GM12878 (cell line): Measurements from ENCODE around the gene DYNLT4. TPM values are rescaled to one million over a fixed set of nuclear protein-coding genes. Genes with fewer than 3 reads are reported as not detected.

ENCODE experiments used
- BHLHE40 ChIP-seq, 2 experiments: fragments of 450-650 bp in 1 of 2; IDR thresholded peaks; 2 replicates each; pipeline ENCODE4 v1.6.1; 2011 to 2017; ENCODE audit warnings: low read depth in 2 of 2, borderline replicate concordance in 1 of 2, improper control_type of control experiment in 1 of 2, low read length in 1 of 2, mild to moderate bottlenecking in 1 of 2
- BRCA1 ChIP-seq: IDR thresholded peaks from 2 replicates; pipeline ENCODE4 v1.6.1; 2011; ENCODE audit warnings: low read depth, low read length, improper control_type of control experiment
- CREM ChIP-seq: IDR thresholded peaks from 2 replicates; pipeline ENCODE4 v1.6.1; 2014; ENCODE audit warnings: antibody characterized with exemption, low read depth
- EP300 ChIP-seq, 2 experiments: fragments of 150-350 bp in 1 of 2; IDR thresholded peaks; 2 replicates each; pipeline ENCODE4 v1.6.1; 2011 to 2012; ENCODE audit warnings: low read depth in 2 of 2, low read length in 2 of 2, borderline replicate concordance in 1 of 2, improper control_type of control experiment in 1 of 2, inconsistent platforms in 1 of 2; ENCODE audit not compliant: control insufficient read depth in 1 of 2
- FOS ChIP-seq: IDR thresholded peaks from 3 replicates; pipeline ENCODE4 v1.6.1; 2011; ENCODE audit warnings: borderline replicate concordance; ENCODE audit not compliant: insufficient read length; ENCODE audit errors: extremely low read depth
- HCFC1 ChIP-seq: fragments of 150-350 bp; IDR thresholded peaks from 2 replicates; pipeline ENCODE4 v1.6.1; 2014; ENCODE audit warnings: low read length
- MTA3 ChIP-seq: IDR thresholded peaks from 2 replicates; pipeline ENCODE4 v1.6.1; 2012; ENCODE audit warnings: low read length, inconsistent platforms, borderline replicate concordance
- MXI1 ChIP-seq: fragments of 150-350 bp; IDR thresholded peaks from 2 replicates; pipeline ENCODE4 v1.6.1; 2011; ENCODE audit warnings: low read depth, mild to moderate bottlenecking, inconsistent platforms, low read length, improper control_type of control experiment
- NFYA ChIP-seq: IDR thresholded peaks from 2 replicates; pipeline ENCODE4 v1.6.1; 2011; ENCODE audit warnings: low read depth, mild to moderate bottlenecking, low read length, improper control_type of control experiment, borderline replicate concordance
- NR2C1 ChIP-seq: fragments of 450-650 bp; IDR thresholded peaks from 2 replicates; pipeline ENCODE4 v1.6.1; 2017; ENCODE audit warnings: antibody characterized with exemption, mild to moderate bottlenecking, moderate library complexity
- NRF1 ChIP-seq: conservative IDR thresholded peaks from 2 replicates; pipeline ENCODE4 v1.6.1; 2011; ENCODE audit warnings: mild to moderate bottlenecking, low read depth, low read length, improper control_type of control experiment
- RB1 ChIP-seq: fragments of 450-650 bp; formaldehyde crosslinking; IDR thresholded peaks from 2 replicates; pipeline ENCODE4 v1.6.1; 2017; ENCODE audit warnings: mild to moderate bottlenecking, borderline replicate concordance
- TCF3 ChIP-seq: IDR thresholded peaks from 2 replicates; pipeline ENCODE4 v1.6.1; 2012; ENCODE audit warnings: low read depth, mild to moderate bottlenecking, low read length, borderline replicate concordance; ENCODE audit not compliant: insufficient read depth
- TCF7 ChIP-seq: IDR thresholded peaks from 2 replicates; pipeline ENCODE4 v1.6.1; 2014; ENCODE audit warnings: antibody characterized with exemption, borderline replicate concordance
- YBX1 ChIP-seq: fragments of 450-650 bp; IDR thresholded peaks from 2 replicates; pipeline ENCODE4 v1.6.1; 2016; ENCODE audit warnings: antibody characterized with exemption
- ZZZ3 ChIP-seq: IDR thresholded peaks from 2 replicates; pipeline ENCODE4 v1.6.1; 2011; ENCODE audit warnings: low read depth; ENCODE audit not compliant: control insufficient read depth, insufficient read length
- polyA plus RNA-seq, 11 experiments: library from polyadenylated mRNA; depleted of rRNA in 4 of 11; unstranded in 6 of 11; stranded (reverse) in 5 of 11; fragments of >200 nt; fragmentation: Nextera tagmentation in 4 of 11; fragmentation: Illumina TruSeq in 1 of 11; extraction: Ambion mirVana in 4 of 11; extraction: Trizol in 1 of 11; gene quantifications; 1 replicate in 1 of 11; 2 replicates in 10 of 11; pipeline versions ENCODE4 v1.2.1 to v1.2.3, GENCODE V29; 2011 to 2016; ENCODE audit warnings: inconsistent platforms in 2 of 11, missing spikeins in 2 of 11, low read depth in 1 of 11
- total RNA-seq, 4 experiments: library from RNA; depleted of rRNA in 3 of 4; stranded (reverse); fragments of >200 nt in 3 of 4; fragmentation: Illumina TruSeq in 1 of 4; extraction: Trizol in 1 of 4; gene quantifications; 2 replicates each; pipeline versions ENCODE4 v1.2.1 to v1.2.3, GENCODE V29; 2013 to 2021
- TF ChIP-seq, protein P1 (sequence below): fragments of 450-650 bp; IDR thresholded peaks from 2 replicates; pipeline ENCODE4 v1.6.1; 2017; ENCODE audit warnings: mild to moderate bottlenecking, moderate library complexity
- TF ChIP-seq, protein P2 (sequence below): IDR thresholded peaks from 2 replicates; pipeline ENCODE4 v1.6.1; 2011; ENCODE audit warnings: low read depth, mild to moderate bottlenecking, low read length, moderate library complexity, borderline replicate concordance; ENCODE audit errors: extremely low read depth
- TF ChIP-seq, protein P3 (sequence below): fragments of 150-350 bp; IDR thresholded peaks from 2 replicates; pipeline ENCODE4 v1.6.1; 2014; ENCODE audit warnings: mild to moderate bottlenecking, low read depth, low read length
- TF ChIP-seq, protein P4 (sequence below): IDR thresholded peaks from 2 replicates; pipeline ENCODE4 v1.6.1; 2011; ENCODE audit warnings: borderline replicate concordance, low read depth, mild to moderate bottlenecking, moderate library complexity, mixed read lengths, low read length; ENCODE audit not compliant: insufficient read depth; ENCODE audit errors: extremely low read length
- TF ChIP-seq, protein P5 (sequence below): fragments of 450-650 bp; IDR thresholded peaks from 2 replicates; pipeline ENCODE4 v1.6.1; 2017; ENCODE audit warnings: borderline replicate concordance

The DYNLT4 gene
- total and polyA plus RNA-seq, 10 of the 15 experiments (the other 5 are each of a cell fraction or from before 2014, with no cell fraction given): 0.23 to 0.28 TPM; not detected in 8

DNA sequence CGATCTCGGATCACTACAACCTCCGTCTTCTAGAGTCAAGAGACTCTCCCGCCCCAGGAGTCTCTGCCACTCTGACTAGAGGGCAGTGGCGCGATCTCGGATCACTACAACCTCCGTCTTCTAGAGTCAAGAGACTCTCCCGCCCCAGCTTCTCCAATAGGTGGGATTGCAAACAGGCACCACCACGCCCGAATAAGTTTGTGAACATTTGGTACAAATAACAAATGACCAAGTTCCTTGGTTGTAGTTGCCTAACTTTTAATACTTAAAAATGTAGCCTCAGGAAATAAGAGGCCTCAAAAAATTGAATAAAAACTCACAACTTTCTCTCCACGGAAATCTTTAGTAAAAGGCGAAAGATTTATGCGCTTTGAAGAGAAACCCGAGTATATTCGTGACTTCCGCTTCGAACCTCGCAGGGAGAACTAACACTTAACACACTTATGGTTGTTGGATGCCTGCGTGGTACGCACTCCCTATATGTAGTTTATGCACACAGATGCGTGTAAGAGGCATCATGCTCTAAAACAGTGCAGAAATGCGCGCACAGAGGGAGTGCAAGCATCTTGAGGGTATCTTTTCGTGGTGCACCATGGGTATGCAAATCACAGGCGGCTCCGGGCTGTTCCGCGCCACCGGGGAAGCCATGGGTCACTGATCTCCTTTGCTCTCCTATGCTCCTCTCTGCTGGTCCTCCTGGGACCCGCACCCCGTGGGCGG lies 12.6 kb upstream of the DYNLT4 start (continued):
- TF ChIP-seq, protein P1, sequence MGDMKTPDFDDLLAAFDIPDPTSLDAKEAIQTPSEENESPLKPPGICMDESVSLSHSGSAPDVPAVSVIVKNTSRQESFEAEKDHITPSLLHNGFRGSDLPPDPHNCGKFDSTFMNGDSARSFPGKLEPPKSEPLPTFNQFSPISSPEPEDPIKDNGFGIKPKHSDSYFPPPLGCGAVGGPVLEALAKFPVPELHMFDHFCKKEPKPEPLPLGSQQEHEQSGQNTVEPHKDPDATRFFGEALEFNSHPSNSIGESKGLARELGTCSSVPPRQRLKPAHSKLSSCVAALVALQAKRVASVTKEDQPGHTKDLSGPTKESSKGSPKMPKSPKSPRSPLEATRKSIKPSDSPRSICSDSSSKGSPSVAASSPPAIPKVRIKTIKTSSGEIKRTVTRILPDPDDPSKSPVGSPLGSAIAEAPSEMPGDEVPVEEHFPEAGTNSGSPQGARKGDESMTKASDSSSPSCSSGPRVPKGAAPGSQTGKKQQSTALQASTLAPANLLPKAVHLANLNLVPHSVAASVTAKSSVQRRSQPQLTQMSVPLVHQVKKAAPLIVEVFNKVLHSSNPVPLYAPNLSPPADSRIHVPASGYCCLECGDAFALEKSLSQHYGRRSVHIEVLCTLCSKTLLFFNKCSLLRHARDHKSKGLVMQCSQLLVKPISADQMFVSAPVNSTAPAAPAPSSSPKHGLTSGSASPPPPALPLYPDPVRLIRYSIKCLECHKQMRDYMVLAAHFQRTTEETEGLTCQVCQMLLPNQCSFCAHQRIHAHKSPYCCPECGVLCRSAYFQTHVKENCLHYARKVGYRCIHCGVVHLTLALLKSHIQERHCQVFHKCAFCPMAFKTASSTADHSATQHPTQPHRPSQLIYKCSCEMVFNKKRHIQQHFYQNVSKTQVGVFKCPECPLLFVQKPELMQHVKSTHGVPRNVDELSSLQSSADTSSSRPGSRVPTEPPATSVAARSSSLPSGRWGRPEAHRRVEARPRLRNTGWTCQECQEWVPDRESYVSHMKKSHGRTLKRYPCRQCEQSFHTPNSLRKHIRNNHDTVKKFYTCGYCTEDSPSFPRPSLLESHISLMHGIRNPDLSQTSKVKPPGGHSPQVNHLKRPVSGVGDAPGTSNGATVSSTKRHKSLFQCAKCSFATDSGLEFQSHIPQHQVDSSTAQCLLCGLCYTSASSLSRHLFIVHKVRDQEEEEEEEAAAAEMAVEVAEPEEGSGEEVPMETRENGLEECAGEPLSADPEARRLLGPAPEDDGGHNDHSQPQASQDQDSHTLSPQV: peak; percentile 81
- TF ChIP-seq, protein P2, sequence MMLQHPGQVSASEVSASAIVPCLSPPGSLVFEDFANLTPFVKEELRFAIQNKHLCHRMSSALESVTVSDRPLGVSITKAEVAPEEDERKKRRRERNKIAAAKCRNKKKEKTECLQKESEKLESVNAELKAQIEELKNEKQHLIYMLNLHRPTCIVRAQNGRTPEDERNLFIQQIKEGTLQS: no peak
- peak in 1 of 2 experiments; percentile 1; a peak in 1 of 4 replicates for TF ChIP-seq EP300 (IDR thresholded peaks at IDR 0.05; ENCODE audit: borderline replicate concordance in 1 of 2, control insufficient read depth in 1 of 2, low read depth in 2 of 2, low read length in 2 of 2)
- peak; percentile 30 for TF ChIP-seq NR2C1
- TF ChIP-seq TCF3: peak; percentile 90; the same call in 1 of the 2 replicates
- no peak for TF ChIP-seq NRF1
- peak in 1 of 2 experiments; percentile 47; a peak in 2 of 4 replicates for TF ChIP-seq BHLHE40 (IDR thresholded peaks at IDR 0.05; ENCODE audit: borderline replicate concordance in 1 of 2, low read depth in 2 of 2, low read length in 1 of 2)
- TF ChIP-seq FOS: no peak
- TF ChIP-seq MXI1: no peak
- TF ChIP-seq, protein P3, sequence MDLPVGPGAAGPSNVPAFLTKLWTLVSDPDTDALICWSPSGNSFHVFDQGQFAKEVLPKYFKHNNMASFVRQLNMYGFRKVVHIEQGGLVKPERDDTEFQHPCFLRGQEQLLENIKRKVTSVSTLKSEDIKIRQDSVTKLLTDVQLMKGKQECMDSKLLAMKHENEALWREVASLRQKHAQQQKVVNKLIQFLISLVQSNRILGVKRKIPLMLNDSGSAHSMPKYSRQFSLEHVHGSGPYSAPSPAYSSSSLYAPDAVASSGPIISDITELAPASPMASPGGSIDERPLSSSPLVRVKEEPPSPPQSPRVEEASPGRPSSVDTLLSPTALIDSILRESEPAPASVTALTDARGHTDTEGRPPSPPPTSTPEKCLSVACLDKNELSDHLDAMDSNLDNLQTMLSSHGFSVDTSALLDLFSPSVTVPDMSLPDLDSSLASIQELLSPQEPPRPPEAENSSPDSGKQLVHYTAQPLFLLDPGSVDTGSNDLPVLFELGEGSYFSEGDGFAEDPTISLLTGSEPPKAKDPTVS: no peak
- peak; percentile 83 for TF ChIP-seq CREM
- peak; percentile 100 for TF ChIP-seq MTA3
- TF ChIP-seq ZZZ3: no peak
- TF ChIP-seq, protein P4, sequence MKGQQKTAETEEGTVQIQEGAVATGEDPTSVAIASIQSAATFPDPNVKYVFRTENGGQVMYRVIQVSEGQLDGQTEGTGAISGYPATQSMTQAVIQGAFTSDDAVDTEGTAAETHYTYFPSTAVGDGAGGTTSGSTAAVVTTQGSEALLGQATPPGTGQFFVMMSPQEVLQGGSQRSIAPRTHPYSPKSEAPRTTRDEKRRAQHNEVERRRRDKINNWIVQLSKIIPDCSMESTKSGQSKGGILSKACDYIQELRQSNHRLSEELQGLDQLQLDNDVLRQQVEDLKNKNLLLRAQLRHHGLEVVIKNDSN: no peak
- peak; percentile 88 for TF ChIP-seq TCF7
- TF ChIP-seq YBX1: no peak
- TF ChIP-seq, protein P5, sequence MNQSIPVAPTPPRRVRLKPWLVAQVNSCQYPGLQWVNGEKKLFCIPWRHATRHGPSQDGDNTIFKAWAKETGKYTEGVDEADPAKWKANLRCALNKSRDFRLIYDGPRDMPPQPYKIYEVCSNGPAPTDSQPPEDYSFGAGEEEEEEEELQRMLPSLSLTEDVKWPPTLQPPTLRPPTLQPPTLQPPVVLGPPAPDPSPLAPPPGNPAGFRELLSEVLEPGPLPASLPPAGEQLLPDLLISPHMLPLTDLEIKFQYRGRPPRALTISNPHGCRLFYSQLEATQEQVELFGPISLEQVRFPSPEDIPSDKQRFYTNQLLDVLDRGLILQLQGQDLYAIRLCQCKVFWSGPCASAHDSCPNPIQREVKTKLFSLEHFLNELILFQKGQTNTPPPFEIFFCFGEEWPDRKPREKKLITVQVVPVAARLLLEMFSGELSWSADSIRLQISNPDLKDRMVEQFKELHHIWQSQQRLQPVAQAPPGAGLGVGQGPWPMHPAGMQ: no peak
- TF ChIP-seq HCFC1: no peak
- peak; percentile 16; the same call in 1 of the 2 replicates for TF ChIP-seq RB1
- TF ChIP-seq BRCA1: no peak
- no peak for TF ChIP-seq NFYA
